Left kidney (tissue), 2 donors: ENCODE data around the gene CIBAR2. TPM values are rescaled to one million over a fixed set of nuclear protein-coding genes. Genes with fewer than 3 reads are reported as not detected.

ENCODE experiments used
- DNase-seq: peaks from one replicate; pipeline ENCODE4 v3.0.0-alpha.2; 2013
- polyA plus RNA-seq: library from polyadenylated mRNA; unstranded; fragments of 120-200 nt; gene quantifications from one replicate; pipeline ENCODE4 v1.2.1, GENCODE V29; 2013; ENCODE audit not compliant: insufficient read length

The CIBAR2 gene
- polyA plus RNA-seq, 1 donor, result 0.27 TPM

- DNase-seq, result no peak
Observed at GRCh38 chr16:85144026-85144915, 32.0 kb upstream of the CIBAR2 start.

- no peak for DNase-seq
Observed at GRCh38 chr16:85142771-85143211, 30.5 kb upstream of the CIBAR2 start.

- DNase-seq, result no peak
Observed at GRCh38 chr16:85142129-85142513, 29.8 kb upstream of the CIBAR2 start.

GRCh38 chr16:85141491-85142128 is 29.3 kb upstream of the CIBAR2 start:
- no peak for DNase-seq

- DNase-seq, result no peak
Observed at GRCh38 chr16:85140455-85141012, 28.3 kb upstream of the CIBAR2 start.

- no peak for DNase-seq
Observed at GRCh38 chr16:85139881-85140339, 27.6 kb upstream of the CIBAR2 start.

DNA sequence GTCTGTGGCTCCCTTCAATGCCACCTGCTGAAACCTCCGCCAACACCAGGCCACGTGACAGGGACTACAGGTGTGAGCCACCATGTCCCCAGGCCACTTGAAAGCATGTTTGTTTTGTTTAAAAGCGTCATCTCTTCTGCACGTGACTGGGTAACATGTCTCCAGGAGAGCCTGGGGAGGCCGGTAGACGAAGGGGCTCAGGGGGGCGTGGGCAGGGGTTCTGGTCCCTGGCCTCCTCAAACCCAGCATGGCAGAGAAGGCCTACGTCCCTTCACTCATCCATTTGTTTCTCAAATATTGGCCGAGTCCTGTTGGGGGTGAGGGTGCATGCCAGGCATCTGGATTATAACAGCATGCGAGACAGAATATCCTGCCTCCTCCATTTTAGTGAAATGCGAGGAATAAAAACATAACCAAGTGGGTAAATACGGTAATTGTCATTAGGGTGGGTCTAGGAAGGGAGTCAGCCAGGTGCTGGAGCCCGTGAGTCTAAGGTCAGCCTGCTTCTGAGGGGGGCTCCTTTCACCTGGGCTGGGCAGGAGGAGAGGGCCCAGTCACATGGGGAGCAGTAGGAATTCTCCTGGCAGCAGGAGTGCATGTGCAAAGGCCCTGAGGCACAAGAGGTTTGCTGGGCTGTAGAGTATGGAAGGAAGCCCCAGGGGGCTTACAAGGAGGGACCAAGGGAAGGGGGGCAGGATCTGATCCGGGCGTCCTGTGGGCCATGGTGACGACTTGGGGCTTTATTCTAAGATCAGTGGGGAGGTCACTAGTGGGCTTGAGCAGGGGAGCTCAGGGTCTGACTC is 26.8 kb upstream of the CIBAR2 start:
- no peak for DNase-seq

DNA sequence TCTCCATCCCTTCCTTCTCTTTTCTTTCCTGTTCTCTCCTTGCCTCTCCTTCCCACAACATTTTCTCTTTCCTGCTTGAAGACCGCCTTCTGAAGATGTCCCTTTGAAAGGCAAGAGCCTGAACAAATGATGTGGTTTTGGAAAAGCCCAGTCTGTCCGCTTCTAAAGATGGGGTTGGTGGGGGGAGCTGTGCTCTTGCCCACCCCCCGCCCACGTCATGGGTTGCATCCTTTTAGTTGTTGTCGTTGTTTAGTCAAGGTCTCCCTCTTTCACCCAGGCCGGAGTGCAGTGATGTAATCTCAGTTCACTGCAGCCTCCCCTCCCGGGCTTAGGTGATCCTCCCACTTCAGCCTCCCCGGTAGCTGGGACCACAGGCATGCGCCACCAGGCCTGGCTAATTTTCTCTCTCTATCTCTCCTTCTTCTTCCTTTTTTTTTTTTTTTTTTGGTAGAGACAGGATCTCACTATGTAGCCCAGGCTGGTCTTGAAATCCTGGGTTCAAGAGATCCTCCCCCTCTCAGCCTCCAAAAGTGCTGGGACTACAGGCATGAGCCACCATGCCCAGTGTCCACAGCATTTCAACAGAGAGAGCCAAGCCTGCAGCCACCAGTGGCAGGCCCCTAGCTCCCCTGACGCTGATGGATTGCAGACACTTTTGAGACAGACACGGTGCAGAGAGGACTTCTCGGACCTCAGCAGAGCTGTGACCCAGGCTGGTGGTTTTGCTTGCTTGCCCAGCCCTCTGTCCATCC is 26.0 kb upstream of the CIBAR2 start:
- DNase-seq, result no peak

DNA sequence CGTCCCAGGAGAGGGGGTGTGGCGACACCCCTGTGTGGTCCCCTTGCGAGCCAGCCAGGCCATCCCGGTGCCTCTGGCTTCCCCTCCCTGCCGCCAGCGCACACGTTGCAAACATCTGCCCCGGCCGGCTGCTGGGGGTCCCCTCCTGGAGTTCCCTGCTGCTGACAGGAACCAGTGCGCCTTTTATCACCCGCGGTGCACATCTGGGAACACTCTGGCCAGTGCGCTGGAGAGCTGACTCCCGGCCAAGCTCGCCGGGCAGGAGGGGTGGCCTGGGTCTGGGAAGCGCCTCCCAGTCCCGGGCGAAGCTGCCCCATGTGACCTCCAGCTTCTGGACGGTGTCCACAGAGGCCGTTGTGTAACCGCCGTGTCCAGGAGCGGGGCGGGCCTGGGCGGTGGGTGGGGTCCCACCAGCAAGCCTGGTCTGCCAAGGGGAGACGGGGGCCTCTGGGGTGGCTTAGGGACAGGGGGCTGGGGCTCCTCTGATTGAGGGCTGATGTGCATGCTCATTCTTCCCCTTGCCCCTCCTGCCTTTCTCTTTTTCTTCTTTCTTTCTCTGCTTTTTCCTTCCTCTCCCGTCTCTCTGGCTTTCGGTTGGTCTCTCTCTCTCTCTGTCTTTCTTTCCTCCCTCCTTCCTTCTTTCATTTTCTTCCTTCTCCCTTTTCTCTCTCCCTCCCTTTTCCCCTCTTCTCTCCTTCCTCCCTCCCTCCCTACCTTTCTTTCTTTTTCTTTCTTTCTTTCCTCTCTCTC is 25.2 kb upstream of the CIBAR2 start:
- peak; percentile 79 for DNase-seq

DNA sequence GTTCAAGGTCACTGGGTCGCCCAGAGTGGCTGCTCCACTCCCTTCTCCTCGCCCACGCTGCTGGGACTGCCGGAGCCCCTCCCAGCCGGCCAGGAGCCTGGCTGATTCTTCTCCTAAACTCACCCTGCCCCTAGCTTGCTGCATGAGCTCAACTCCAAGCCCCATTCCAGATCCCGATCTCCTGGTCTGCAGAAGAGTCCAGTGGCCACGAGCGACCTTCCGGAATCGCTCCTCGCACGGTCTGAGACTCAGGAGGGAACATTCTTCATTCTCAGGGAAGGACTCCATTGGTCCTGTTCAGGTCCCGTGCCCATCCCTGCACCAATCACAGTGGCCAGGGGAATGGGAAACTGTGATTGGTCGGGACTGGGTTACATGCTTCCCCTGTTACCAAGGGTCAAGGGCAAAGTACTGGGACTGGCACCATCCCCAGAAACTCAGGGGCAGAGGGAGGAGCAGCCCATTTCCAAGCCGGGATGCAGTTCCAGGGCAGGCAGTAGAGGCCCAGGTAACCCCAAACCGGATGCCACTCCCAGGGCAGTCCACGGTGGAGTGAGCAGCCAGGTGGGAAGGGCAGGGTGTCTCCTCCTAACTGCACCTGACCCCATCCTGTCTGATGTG is 24.5 kb upstream of the CIBAR2 start:
- DNase-seq, result no peak

DNA sequence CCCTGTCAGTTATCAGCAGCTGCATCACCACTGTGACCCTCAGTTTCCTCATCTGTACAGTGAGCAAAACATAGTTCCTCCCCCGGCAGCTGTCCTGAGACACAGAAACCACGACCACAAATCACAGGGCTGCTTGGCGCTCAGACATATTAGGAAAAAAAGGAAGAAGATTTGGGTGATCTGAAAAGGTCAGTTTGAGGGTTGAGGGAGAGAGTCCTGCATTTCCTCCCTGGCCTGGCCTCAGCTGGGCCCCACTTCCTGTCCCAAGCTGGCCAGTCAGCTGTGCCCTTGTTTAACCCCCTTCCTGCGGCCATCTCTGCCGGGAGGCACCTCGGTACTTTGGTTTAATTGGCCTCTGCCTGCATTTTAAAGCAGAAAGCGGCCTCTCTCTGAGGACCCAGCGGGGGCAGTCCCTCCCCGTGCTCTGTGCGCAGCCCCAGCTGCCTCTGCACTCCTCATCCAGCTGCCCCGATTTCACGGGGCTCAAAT is 24.0 kb upstream of the CIBAR2 start:
- no peak for DNase-seq

- DNase-seq, result no peak
Observed at GRCh38 chr16:85134789-85135142, 22.5 kb upstream of the CIBAR2 start.

GRCh38 chr16:85134076-85134788 is 22.0 kb upstream of the CIBAR2 start:
- DNase-seq, result no peak

GRCh38 chr16:85133290-85133599 is 21.0 kb upstream of the CIBAR2 start:
- no peak for DNase-seq

DNA sequence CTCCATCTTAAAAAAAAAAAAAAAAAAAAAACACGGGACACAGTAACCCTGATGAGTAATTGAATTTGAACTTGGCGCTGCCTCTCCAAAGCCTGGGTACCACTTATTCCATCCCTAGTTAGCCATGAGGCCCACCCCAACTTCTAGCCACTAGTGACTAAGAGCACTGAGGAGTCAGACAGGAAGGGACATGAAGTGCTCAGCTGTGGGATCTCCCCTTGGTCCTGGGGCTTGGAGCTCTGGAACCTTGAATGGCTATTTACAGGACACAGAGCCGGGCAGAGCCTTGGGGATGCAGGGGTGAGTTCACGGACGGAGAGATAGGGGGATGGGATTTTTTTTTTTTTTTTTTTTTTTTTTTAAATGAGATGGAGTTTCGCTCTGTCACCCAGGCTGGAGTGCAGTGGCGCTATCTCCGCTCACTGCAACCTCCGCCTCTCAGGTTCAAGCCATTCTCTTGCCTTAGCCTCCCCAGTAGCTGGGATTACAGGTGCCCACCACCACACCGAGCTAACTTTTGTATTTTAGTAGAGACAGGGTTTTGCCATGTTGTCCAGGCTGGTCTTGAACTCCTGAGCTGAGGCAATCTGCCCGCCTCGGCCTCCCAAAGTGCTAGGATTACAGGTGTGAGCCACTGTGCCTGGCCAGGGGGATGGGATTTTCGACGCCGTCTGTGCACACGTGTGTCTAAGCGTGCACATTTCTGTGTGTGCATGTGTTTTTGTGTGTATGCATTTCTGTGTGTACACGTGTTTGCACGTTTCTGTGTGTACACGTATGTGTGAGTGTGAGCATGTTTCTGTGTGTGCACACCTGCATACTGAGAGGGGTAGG is 20.4 kb upstream of the CIBAR2 start:
- DNase-seq, result no peak

GRCh38 chr16:85130705-85131028 is 18.4 kb upstream of the CIBAR2 start:
- no peak for DNase-seq

- DNase-seq, result peak; percentile 65
Observed at GRCh38 chr16:85129876-85130704, 17.8 kb upstream of the CIBAR2 start.
